Lower leg skin (tissue), 3 donors: ENCODE results near the gene DHRS9.

ENCODE experiments used
- CTCF ChIP-seq, 3 donors: fragments of 450-650 bp; IDR thresholded peaks; one replicate each; pipeline ENCODE4 v1.5.1; 2016; ENCODE audit warnings: antibody characterized with exemption in 3 of 3, mild to moderate bottlenecking in 3 of 3, moderate library complexity in 2 of 3
- POLR2A ChIP-seq, 2 donors: fragments of 450-650 bp; IDR thresholded peaks; one replicate each; pipeline ENCODE4 v1.6.1; 2016 to 2017; ENCODE audit warnings: antibody characterized with exemption in 2 of 2, mild to moderate bottlenecking in 1 of 2, moderate library complexity in 1 of 2

GRCh38 chr2:169143998-169144397 lies 74.6 kb downstream of the DHRS9 start:
- TF ChIP-seq CTCF (IDR thresholded peaks at IDR 0.05), result no peak
- no peak for TF ChIP-seq POLR2A (IDR thresholded peaks at IDR 0.05)
